ENCODE data around the gene GSTCD.
"Not testable (repeated sequence)": the region's sequence is repeated elsewhere in the genome, so short reads cannot be mapped to it uniquely, and the experiment has no call there.

The GSTCD gene

GRCh38 chr4:105843941-105844340 is 135.4 kb downstream of the GSTCD start:
- H3K9me3 Mint-ChIP-seq: no peaks in the 10 kb centered on the region
- H3K4me3 Mint-ChIP-seq: no peak overlapping the region
- intact Hi-C loops (cut with micrococcal nuclease): no loop called here
- H3K27me3 Mint-ChIP-seq: no peaks in the 10 kb centered on the region
- no peak overlapping the region for H3K27ac Mint-ChIP-seq
- peaks cover 12% of the 10 kb centered on the region for H3K36me3 Mint-ChIP-seq (ENCODE audit: low read depth)
- no peaks in the 10 kb centered on the region for H3K4me1 Mint-ChIP-seq (ENCODE audit: low read depth)

GRCh38 chr4:105845559-105845958 is 137.0 kb downstream of the GSTCD start:
- Mint-ChIP-seq H3K36me3 (ENCODE audit: low read depth) (peaks cover 12% of the 10 kb centered on the region), H3K4me1 (ENCODE audit: low read depth) (no peaks in the 10 kb centered on the region), H3K4me3 (no peak overlapping the region), H3K9me3 (no peaks in the 10 kb centered on the region), H3K27me3 (no peaks in the 10 kb centered on the region), H3K27ac (no peak overlapping the region)
- intact Hi-C loops (cut with micrococcal nuclease): no loop called here

- H3K27me3 Mint-ChIP-seq; intact Hi-C loops (cut with micrococcal nuclease); H3K9me3 Mint-ChIP-seq; H3K27ac Mint-ChIP-seq; H3K4me1 Mint-ChIP-seq (ENCODE audit: low read depth); H3K4me3 Mint-ChIP-seq; H3K36me3 Mint-ChIP-seq (ENCODE audit: low read depth): not testable (repeated sequence)
Measured at GRCh38 chr4:105848359-105848758, 139.8 kb downstream of the GSTCD start.

GRCh38 chr4:105851196-105851595 is 142.6 kb downstream of the GSTCD start:
- Mint-ChIP-seq H3K9me3 (peaks cover 26% of the 10 kb centered on the region), H3K4me3 (no peak overlapping the region), H3K27me3 (no peaks in the 10 kb centered on the region), H3K4me1 (ENCODE audit: low read depth) (no peaks in the 10 kb centered on the region), H3K27ac (no peak overlapping the region), H3K36me3 (ENCODE audit: low read depth) (no peaks in the 10 kb centered on the region)
- intact Hi-C loops (cut with micrococcal nuclease): no loop called here

- intact Hi-C loops (cut with micrococcal nuclease); H3K4me1 Mint-ChIP-seq (ENCODE audit: low read depth); H3K27ac Mint-ChIP-seq; H3K4me3 Mint-ChIP-seq; H3K27me3 Mint-ChIP-seq; H3K36me3 Mint-ChIP-seq (ENCODE audit: low read depth): not testable (repeated sequence)
- peaks cover 36% of the 10 kb centered on the region for H3K9me3 Mint-ChIP-seq
Measured at GRCh38 chr4:105852230-105852629, 143.6 kb downstream of the GSTCD start.

- intact Hi-C loops (cut with micrococcal nuclease): no loop called here
- Mint-ChIP-seq H3K4me1 (ENCODE audit: low read depth) (no peaks in the 10 kb centered on the region), H3K27me3 (no peaks in the 10 kb centered on the region), H3K4me3 (no peak overlapping the region), H3K9me3 (peaks cover 77% of the 10 kb centered on the region), H3K27ac (no peak overlapping the region), H3K36me3 (ENCODE audit: low read depth) (no peaks in the 10 kb centered on the region)
Measured at GRCh38 chr4:105858466-105859040, 150.0 kb downstream of the GSTCD start.

GRCh38 chr4:105859233-105859632 is 150.6 kb downstream of the GSTCD start:
- H3K27ac Mint-ChIP-seq: no peak overlapping the region
- peaks cover 70% of the 10 kb centered on the region for H3K9me3 Mint-ChIP-seq
- intact Hi-C loops (cut with micrococcal nuclease): no loop called here
- no peaks in the 10 kb centered on the region for H3K4me1 Mint-ChIP-seq (ENCODE audit: low read depth)
- H3K27me3 Mint-ChIP-seq: no peaks in the 10 kb centered on the region
- H3K4me3 Mint-ChIP-seq: no peak overlapping the region
- H3K36me3 Mint-ChIP-seq (ENCODE audit: low read depth): no peaks in the 10 kb centered on the region

GRCh38 chr4:105870963-105871362 is 162.4 kb downstream of the GSTCD start:
- Mint-ChIP-seq H3K4me3 (no peak overlapping the region), H3K9me3 (no peaks in the 10 kb centered on the region), H3K4me1 (ENCODE audit: low read depth) (no peaks in the 10 kb centered on the region), H3K27ac (no peak overlapping the region), H3K36me3 (ENCODE audit: low read depth) (no peaks in the 10 kb centered on the region), H3K27me3 (no peaks in the 10 kb centered on the region)
- intact Hi-C loops (cut with micrococcal nuclease): no loop called here

- intact Hi-C loops (cut with micrococcal nuclease): no loop called here
- Mint-ChIP-seq H3K4me3 (no peak overlapping the region), H3K36me3 (ENCODE audit: low read depth) (no peaks in the 10 kb centered on the region), H3K9me3 (no peaks in the 10 kb centered on the region), H3K4me1 (ENCODE audit: low read depth) (no peaks in the 10 kb centered on the region), H3K27me3 (no peaks in the 10 kb centered on the region), H3K27ac (no peak overlapping the region)
Measured at GRCh38 chr4:105871997-105872396, 163.4 kb downstream of the GSTCD start.

GRCh38 chr4:105875233-105875632 is 166.6 kb downstream of the GSTCD start:
- Mint-ChIP-seq H3K9me3 (no peaks in the 10 kb centered on the region), H3K4me1 (ENCODE audit: low read depth) (no peaks in the 10 kb centered on the region), H3K4me3 (no peak overlapping the region), H3K27ac (no peak overlapping the region), H3K27me3 (no peaks in the 10 kb centered on the region), H3K36me3 (ENCODE audit: low read depth) (no peaks in the 10 kb centered on the region)
- intact Hi-C loops (cut with micrococcal nuclease): no loop called here

- intact Hi-C loops (cut with micrococcal nuclease): no loop called here
- H3K27ac Mint-ChIP-seq: no peak overlapping the region
- no peaks in the 10 kb centered on the region for H3K9me3 Mint-ChIP-seq
- H3K36me3 Mint-ChIP-seq (ENCODE audit: low read depth): no peaks in the 10 kb centered on the region
- H3K4me3 Mint-ChIP-seq: no peak overlapping the region
- H3K27me3 Mint-ChIP-seq: no peaks in the 10 kb centered on the region
- H3K4me1 Mint-ChIP-seq (ENCODE audit: low read depth): no peaks in the 10 kb centered on the region
Measured at GRCh38 chr4:105878668-105879067, 170.1 kb downstream of the GSTCD start.

GRCh38 chr4:105887508-105887907 is 178.9 kb downstream of the GSTCD start:
- peaks cover 3% of the 10 kb centered on the region for H3K27me3 Mint-ChIP-seq
- H3K36me3 Mint-ChIP-seq (ENCODE audit: low read depth): no peaks in the 10 kb centered on the region
- no peaks in the 10 kb centered on the region for H3K9me3 Mint-ChIP-seq
- H3K27ac Mint-ChIP-seq: no peak overlapping the region
- intact Hi-C loops (cut with micrococcal nuclease): no loop called here
- no peak overlapping the region for H3K4me3 Mint-ChIP-seq
- H3K4me1 Mint-ChIP-seq (ENCODE audit: low read depth): no peaks in the 10 kb centered on the region

GRCh38 chr4:105894660-105895582 is 186.3 kb downstream of the GSTCD start, which contains the start of gene NPNT:
NPNT (plus strand) TSS chr4:105895471; CDS start chr4:105895653, 182 bp downstream.
- intact Hi-C loops (cut with micrococcal nuclease): no loop called here
- Mint-ChIP-seq H3K4me1 (ENCODE audit: low read depth) (no peaks in the 10 kb centered on the region), H3K4me3 (no peak within 1 kb of the TSS)

GRCh38 chr4:105895583-105896460 is 187.2 kb downstream of the GSTCD start:
- intact Hi-C loops (cut with micrococcal nuclease): no loop called here
- Mint-ChIP-seq H3K27ac (no peak overlapping the region), H3K4me1 (ENCODE audit: low read depth) (no peaks in the 10 kb centered on the region), H3K36me3 (ENCODE audit: low read depth) (no peaks in the 10 kb centered on the region), H3K27me3 (peaks cover 56% of the 10 kb centered on the region), H3K9me3 (no peaks in the 10 kb centered on the region), H3K4me3 (no peak overlapping the region)

More at GRCh38 chr4:105894660-105895582, 186.3 kb downstream of the GSTCD start, which contains the start of gene NPNT:
- H3K27me3 Mint-ChIP-seq: peaks cover 53% of the 10 kb centered on the region
- no peaks in the 10 kb centered on the region for H3K9me3 Mint-ChIP-seq
- H3K27ac Mint-ChIP-seq: no peak within 1 kb of the TSS
- no peaks in the 10 kb centered on the region for H3K36me3 Mint-ChIP-seq (ENCODE audit: low read depth)

Data from dendritic cell treated with granulocyte-macrophage colony-stimulating factor and Interleukin-4, amounts not matched to agents 40 ng/mL and 50 ng/mL, for 4 days (primary cell).